ENCODE measurements around the gene MPO.
A peak's percentile ranks its signal among the peaks of the same experiment; 100 is the strongest.

Gene MPO

GRCh38 chr17:58306131-58306951 lies 25.6 kb upstream of the MPO start:
- DNase-seq = no peak

DNA sequence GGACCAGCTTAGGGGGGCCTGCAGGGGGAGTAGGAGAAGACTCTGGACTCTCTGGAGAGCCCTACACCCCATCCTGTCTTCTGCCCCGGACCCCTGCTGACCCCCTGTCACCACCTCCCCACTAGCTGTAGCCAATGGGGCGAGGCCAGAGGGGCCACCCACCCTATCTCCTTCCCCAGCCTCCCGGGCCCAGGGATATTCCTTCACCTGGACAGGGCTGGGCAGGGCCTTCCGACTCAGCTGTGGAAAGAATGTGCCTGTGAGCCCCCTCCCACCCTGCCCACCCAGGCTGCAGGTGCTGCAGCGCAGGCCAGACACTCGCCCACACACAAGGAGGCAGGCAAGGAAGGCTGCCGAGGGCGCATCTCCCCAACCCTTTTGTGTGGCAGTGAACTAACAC lies 24.9 kb upstream of the MPO start:
- DNase-seq = no peak

DNA sequence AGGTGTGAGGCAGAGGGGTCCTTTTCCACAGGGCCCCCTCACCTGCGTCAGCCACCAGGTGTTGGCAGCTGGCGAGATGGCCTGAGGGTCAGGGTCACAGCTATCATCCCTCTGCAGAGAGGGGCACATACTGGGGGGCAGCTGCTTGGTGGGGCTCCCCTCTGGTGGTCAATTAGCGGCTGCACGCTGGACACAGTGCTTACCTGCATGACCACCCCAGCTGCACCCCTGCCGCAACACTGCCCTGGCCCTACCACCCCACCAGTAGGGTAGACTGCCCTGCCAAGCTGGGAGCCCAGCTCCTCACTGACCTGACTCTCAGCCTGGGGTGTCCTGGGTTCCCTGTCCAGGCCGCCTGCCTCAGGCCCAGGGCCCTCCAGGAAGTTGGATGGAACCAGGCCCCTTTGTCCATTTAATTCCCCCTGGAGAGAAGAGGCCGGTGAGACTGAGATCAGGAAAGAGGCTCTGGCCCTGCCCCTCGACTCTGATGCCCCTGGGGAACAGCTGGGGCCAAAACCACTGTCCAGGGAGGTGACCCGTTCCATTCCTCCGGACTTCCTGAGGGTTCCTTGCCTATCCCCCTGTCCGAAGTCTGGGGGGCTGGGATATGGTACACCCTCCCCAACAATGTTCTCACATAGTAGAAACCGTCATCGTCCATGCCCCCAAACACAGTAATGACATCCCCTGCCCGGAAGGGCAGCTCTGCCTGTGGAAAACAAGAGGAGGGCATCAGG lies 24.2 kb upstream of the MPO start:
- no peak for DNase-seq

GRCh38 chr17:58303971-58304749 lies 23.4 kb upstream of the MPO start:
- peak; percentile 40 for DNase-seq

DNA sequence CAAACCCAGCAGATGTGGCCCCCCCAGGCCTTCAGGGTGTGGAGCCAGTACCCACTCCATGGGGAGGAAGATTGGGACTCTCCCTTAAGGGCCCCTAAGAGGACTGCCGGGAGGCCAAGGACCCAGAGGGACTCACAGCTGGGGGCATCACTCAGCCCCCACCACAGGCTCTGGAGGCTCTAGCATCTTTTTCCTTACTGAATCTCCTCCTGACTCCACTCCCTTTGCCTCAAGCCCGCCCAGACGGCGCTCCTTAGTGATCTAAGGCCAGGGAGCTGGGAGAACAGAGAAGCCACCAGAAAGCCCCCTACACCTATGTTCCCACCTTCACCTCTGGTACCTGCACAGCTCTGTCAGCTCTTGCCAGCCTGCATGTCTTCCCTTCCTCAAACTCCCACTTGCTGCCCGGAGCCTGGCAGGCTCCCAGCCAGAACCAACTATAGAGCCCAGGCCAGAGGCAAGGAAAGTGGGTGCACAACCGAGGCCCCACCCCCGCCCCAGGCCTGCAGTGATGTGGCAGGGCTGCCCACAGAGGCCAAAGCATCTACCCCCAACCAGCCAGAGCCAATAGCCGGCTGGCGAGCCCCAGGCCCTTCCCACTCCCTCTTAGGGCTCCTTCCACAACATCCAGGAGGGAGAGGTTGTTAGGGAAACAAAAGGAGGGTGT lies 22.3 kb upstream of the MPO start:
- DNase-seq = no peak

- no peak for DNase-seq
Measured at GRCh38 chr17:58302171-58302918, 21.6 kb upstream of the MPO start.

DNA sequence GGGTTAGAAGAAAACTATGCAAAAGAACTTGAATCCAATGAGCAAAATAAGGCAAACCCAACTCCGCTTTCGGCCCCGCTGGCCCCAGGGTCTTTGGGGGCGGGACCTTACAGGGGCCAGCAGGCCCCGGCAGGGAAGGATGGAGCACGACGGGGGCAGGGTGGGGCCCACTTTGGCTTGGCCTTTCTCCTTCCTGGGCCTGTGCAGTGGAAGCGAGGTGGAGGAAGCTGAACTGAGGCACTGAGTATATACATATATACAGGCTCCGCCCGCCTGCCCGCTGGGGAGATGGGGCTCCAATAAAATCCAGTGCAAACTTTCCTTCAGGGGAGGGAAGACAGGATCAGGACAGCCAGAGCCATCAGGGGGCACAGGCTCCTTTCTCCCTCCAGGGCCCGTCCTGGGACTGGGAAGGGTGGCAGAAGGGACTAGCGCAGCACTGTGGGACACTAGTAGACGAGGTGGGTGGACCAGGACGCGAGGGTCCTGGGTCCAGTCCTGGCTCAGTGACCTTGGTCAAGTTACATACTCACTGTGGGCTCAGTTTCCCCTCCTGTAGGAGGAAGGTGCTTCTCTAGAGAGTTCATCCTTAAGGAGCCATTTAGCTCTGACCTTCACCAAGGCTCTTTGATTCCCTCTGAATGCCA lies 20.9 kb upstream of the MPO start:
- no peak for DNase-seq

DNA sequence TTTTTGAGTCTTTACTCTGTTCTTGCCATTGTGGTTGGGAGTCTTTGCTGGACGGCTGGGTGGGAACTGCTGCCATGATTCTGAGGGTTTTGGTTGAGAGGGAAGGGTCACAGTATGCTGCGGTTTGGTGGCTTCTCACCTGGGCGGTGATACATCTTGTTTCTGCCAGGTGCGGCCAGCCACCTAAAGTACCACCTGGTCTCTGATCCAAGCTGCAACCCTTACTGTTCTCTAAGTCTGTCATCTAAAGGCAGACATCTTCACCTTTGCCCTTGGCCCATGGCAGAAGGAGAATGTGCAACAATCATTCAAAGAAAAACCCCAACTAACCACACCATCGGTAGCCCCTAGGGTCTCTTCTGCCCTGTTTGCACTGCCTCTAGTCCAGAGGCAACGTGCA lies 19.6 kb upstream of the MPO start:
- no peak for DNase-seq

DNA sequence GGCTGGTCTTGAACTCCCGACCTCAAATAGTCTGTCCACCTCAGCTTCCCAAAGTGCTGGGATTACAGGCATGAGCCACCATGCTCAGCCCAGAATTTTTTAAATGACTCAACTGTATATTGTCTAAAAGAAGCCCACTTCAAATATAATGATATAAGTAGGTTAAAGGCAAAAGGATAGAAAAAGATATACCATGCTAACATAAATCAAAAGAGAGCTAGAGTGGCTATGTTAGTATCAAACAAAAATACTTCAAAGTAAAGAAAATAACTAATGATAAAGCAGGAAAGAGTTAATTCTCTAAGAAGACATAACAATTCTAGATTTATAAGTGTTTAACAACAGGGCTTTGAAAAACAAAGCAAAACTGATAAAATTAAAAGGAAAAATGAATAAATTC lies 13.3 kb upstream of the MPO start:
- no peak for DNase-seq

DNA sequence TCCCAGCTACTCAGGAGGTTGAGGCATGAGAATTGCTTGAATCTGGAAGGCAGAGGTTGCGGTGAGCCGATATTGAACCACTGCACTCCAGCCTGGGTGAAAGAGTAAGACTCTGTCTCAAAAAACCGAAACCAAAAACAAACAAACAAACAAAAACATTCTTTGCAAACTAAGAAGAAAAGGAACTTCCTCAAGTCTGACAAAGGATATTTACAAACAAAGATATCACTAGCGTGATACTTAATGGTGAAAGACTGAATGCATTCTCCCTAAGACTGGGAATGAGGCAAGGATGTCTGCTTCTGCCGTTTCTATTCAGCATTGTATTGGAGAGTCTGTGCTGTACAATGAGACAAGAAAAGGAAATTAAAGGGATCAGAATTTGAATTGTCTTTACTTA lies 10.5 kb upstream of the MPO start:
- no peak for DNase-seq

GRCh38 chr17:58289869-58290268 lies 9.1 kb upstream of the MPO start:
- no peak for DNase-seq

DNA sequence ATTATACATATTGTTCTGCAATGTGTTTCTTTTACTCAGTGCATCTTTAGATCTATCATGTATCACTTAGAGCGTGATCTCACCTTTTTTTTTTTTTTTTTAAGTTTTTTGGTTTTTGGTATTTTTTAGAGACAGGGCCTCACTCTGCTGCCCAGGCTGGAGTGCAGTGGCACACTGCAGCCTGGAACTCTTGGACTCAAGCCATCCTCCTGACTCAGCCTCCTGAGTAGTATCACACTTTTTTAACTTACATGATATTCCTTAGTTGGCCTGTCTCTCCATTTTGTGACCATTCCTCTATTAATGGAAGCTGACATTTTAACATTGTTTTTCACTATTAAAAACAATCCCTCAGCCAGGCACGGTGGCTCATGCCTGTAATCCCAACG lies 4.7 kb upstream of the MPO start:
- DNase-seq = no peak

DNA sequence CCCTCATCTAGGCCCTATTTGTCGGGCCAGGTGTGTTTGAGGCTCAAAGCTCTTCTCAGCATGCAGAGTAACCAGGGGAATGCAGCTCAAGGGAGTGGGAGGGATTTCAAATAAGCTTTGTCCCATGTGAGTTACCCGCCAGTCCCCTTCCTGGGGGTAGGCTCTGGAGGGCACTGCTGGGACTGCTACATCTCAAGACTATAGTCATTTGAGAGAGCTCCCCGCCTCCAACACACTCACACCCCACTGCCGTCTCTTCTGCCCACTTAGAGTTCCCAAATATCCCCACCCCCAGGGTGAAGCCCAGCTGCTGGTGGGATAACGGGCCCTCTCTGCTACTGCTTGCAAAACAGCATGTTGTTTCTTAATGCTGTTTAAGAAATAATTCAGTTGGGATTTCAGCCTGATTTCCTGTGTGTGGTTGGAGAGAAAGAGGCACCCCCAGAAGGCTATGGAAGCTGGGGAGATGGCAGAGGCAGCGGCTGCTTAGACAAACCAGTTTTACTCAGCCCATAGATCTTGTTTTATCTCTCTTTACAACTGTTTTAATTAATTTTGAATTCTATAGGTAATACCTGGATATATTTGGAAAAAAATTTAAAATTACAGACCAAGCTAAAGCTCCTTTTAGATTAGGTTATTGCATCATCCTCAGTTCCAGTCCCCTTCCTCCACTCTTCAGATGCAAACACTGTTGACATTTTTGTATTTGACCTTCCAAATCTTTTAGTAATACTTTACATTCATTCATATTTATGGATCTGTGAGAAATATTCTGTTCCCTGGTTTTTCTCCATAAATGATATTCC lies 4.1 kb upstream of the MPO start:
- no peak for DNase-seq

DNA sequence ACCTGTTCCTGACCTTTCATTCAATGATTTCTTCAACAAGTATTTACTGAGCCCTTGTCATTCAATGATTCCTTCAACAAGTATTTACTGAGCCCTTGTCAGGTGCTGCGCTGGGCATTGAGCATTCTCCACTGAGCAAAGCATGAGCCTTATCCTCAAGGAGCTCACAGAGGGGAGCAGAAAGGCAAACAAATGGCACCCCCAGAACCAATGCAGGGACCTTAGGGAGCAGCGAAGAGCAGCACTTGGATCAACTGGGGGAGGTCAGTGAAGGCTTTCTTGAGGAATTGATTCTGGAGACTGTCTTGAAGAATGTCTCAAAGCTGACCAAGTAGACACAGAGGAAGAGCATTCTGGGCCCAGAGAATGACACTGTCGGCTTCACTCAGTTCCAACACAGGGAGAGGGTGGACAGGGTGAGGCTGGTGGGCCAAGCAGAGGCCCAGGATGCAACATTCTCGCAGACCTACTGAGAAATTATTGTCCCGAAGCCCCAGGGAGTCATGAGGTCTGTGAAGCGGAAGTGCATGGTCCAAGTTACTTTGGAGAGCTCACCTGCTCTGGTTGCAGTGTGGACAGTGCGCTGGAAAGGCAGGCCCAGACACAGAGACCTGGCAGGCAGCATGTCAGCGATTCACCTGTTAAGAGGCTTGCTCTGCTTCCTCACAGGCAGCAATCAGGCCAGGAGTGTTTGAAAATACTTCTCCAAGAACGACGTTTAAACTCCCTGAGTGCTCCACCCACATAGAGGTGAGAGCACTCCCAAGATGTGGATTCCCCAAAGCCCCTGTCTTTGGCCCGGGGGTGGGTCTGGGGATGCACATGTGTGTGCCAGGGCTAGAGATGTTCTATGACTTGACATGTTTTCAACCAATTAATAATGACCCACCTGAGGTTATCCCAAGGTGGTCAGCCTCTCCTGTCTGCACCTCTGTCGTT lies 3.2 kb upstream of the MPO start:
- DNase-seq = no peak

DNA sequence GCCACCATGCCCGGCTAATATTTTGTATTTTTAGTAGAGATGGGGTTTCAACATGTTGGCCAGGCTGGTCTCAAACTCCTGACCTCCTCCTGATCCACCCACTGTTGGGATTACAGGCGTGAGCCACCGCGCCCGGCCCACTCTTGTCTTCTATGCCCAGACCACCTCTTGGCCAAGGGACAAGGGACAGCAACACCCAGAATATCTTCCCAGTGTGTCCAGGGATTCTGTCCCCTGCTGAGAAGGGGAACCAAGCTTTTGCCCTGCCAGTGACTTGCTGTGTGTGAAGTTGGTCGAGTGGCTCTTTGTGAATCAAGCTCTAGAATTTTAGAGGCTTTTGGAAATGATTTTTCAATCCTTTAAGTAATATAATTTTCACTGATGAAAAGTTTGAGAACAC lies 1.7 kb upstream of the MPO start:
- DNase-seq = no peak

- DNase-seq = no peak
Measured at GRCh38 chr17:58281511-58282011, 826 bp upstream of the MPO start.

GRCh38 chr17:58279736-58280479 lies 827 bp downstream of the MPO start:
- DNase-seq = no peak

GRCh38 chr17:58279016-58279711 lies 1.6 kb downstream of the MPO start:
- no peak for DNase-seq
